HG02884 (cell line): Measurements from ENCODE around the gene CCKAR.

Experiments used
- ATAC-seq: cut with Tn5 transposase; IDR thresholded peaks from one replicate; pipeline ENCODE4 v1.9.1; 2021; ENCODE audit warnings: mild to moderate bottlenecking, moderate library complexity; ENCODE audit not compliant: unreplicated experiment

The CCKAR gene

DNA sequence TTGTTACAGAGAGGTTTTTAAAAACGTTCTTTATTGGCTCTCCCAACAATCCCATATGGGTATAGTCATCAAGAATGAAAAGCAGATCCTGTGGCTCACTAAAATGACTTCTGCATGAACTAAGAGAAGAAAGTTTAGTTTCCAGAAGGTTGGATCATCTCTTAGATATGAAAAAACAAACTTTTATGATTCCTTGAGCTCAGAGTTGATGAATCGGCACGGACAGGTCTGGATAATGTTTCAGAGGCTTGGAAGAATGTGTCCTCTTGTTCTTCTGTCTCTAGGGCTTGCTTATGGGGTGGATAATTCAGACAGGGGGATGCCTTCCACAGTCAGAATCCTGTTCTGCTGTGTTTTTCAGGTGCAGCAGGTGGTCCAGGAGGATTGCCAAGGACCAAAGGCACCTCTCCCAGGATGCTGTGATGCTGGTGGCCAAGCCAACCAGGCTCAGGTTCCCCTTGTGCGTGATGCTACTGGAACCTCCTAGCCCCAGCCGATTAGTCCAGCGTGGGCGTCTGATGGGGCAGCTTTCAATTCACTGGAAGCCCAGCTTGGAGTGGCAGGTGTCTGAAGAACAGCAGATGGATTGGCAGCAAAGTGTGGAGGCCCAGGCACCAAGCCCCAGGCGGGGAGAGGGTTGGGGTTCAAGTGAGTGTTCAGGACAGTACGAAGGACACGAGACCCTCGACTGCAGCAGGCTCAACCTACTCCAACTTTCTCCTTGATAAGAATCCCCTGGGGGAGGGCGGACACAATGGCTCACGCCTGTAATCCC, 30.3 kb downstream of the CCKAR start:
- no peak for ATAC-seq

DNA sequence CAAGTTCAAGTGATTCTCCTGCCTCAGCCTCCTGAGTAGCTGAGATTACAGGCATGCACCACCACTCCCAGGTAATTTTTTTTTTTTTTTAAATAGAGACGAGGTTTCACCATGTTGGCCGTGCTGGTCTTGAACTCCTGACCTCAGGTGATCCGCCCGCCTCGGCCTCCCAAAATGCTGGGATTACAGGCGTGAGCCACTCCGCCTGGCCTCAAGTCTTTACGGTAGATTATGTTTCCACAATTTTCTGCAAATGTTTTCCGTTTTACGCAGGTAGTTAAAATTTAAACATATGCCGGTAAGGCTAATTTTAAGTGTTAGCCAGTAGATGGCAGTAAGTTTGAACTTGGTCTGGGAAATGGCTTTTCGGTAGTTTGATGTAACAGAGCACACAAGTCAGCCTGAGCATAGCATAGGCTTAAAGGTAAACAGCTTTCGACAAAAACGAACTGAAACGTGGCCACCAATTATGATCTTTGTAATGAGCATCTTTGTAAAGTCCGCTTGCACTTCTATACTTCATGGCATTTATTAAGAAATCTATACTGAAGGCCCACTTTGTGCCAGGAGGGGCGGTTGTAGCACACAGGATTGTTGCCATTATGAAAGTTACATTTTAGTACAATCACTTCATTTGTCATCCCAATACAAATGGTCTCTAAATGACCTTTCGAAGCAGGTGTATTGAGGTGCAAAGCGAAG, 31.1 kb downstream of the CCKAR start:
- ATAC-seq, result peak; percentile 90

DNA sequence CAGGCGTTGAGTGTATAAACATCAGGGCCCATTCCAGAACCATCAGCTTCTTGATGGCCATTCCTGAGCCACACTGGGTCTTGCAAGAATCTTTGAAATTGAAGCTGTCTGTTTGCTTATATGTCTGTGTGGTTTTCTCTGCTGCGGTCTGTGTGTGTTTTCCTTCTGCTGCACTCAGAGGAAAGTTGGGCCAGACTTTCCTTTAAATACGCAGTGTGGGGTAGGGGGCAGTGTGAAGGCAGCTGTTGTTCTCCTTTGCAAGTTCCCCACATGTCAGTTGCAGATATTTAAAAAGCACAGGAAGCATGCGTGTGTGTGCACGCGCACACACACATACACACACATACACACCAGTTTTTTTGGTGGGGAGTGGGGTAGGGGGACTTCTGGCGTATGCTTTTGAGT, 32.1 kb downstream of the CCKAR start:
- ATAC-seq, result no peak

DNA sequence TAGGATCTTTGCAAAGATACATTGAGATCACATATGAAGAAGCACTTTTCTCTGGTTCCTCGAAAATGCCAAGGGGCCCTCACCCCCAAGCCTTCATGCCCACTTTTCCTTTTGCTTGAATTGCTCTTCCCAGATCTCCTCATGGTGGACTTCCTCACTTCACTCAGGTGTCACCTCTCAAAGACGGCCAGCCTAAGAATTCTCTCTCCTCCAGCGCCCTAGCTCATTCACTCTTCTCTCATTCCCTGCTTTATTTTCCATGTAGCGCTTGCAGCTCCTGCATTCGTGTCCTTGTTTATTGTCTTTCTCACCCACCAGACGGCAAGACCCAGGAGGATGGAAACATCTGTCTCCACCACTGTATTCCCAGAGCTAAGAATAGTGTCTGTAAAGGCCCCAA, 32.9 kb downstream of the CCKAR start:
- ATAC-seq, result no peak

DNA sequence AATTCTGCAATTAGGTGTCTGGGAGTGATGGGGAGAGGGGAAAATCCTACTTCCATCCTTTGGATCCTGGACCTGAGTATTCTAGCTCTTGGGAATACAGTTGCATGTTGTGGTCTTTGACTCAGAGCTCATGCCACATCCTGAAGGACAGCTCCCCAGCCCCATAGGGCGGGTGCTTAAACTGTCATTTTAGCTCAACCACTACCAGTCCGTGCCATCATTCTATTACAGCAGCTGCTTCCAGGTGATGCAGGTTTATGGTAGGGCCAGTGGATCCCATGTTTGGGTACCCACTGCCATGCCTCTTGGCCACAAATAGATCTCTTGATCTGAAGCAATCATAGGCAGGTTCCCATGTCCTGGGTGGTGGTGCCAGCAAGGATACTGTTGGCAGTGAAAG, 34.7 kb downstream of the CCKAR start:
- ATAC-seq, result no peak

DNA sequence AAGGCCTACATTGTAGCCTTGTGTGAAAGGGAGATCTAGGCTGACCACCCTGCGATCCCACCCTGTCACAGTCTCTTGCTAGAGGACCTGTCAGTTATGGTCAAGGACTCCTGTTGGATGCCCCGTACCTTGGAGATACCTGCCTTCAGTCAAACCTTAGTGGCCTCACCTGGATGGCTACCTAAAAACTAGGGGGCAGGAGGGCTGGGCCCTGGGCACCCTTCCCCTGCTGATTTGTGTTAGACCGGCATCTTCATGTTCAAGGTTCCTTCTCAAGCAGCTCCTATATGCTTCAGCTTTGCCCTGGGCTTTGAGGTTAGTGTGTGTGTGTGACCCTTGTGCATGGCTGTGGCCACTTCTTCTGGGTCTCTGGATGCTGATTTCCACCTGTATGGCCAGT, 35.3 kb downstream of the CCKAR start:
- ATAC-seq, result no peak

DNA sequence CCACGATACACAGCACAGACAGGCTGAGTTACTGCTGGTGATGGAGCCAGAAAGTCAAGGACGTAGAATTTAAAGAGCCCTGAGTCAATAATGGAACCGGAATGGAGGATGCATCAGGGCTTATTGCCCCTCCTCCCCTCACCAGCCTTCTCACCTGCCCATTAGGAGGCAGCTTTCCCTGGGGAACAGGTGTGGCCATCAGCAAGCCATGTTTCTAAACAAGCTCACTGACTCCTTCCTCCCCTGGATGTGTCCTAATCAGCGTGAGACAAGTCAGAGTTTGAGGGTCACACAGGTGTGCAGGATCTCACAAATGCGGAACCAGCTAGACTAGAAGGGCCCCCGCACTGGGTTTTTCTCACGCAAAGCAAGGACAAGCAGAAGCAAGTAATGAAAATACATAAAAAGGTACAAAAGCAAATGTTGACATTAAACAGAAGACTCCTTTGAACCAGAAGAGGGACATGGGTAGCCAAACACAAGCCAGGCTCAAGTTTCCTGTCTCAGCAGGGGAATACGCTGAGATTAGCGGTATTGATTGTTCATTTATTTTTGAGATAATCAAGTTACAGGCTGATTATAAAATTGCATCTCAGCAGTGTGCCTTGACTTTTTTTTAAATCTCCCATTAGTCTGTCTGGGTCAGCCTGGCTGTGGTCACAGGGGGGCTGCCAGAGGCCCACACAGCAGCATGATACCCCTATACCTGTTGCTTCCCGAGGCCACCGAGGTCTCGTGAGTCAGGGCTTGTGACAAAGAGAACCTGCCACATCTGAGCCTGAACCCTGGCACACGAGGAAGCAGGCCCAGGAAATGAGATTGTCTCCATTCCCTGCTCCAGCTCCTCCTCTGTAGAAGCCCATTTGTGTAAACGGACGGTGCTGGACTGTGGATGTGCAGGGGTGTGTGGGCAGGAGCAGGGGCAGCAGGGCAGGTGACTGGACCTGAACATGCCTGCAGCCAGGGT, 37.4 kb downstream of the CCKAR start:
- no peak for ATAC-seq

DNA sequence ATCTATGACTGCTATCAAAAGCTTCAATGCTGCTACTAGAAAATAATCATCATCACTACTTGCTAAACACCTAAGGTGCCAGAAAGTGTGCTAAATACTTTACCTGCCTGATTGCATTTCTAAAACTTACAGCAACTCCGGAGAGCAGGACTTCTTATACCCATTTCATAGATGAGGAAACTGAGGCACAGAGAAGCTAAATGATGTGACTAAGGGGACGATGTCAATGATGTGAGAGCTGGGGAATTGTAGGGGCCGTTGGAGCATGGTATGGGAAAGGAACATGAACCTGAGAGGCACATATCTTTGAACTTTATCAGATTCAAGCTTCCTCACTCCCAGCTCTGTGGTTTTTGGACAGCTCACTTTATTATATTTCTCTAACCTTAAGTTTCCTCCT, 38.7 kb downstream of the CCKAR start:
- ATAC-seq, result no peak

DNA sequence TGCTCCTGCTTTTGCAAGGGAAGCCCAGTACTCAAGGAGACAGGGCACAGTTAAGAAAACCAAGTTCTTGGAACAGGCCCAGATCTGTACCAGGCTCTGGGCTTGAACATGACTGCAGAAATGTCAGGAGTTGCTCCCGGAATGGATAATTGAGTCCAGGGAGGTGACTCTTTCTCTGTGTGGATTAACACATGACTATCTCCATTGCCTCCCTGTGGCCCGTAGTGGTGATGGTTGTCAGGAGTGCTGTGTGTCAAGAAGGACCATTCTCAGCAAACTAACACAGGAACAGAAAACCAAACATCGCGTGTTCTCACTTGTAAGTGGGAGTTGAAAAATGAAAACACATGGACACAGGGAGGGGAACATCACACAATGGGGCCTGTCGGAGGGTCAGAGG, 39.9 kb downstream of the CCKAR start:
- ATAC-seq, result no peak

DNA sequence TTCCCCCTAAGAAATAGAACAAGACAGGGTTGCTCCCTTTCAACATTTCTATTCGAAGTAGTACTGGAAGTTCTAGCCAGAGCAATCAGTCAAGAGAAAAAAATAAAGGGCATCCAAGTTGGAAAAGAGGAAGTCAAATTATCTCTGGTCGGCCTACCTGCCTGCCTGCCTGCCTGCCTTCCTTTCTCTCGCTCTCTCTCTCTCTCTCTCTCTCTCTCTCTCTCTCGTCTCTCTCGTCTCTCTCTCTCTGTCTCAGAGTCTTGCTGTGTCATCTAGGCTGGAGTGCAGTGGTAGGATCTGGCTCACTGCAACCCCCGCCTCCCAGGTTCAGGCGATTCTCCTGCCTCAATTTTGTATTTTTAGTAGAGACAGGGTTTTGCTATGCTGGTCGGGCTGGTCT, 42.9 kb downstream of the CCKAR start:
- no peak for ATAC-seq

DNA sequence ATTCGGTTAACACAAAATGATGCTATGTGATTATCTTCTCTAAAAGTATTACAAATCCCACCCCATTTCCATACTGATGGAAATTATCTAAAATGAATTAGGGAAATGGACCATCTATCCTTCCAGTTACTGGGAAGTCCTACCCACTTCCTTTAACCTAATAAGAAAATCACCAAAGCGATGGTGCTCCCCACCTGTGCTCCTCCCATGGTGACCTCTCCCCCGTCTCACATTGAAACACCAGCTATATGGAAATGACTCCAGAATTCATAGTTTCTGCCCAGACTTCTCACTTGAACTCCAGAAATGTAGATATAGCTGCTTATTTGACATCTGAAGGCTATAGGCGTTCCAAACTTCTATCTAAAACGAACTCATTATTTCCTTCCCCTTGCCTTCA, 48.5 kb downstream of the CCKAR start:
- ATAC-seq, result no peak

DNA sequence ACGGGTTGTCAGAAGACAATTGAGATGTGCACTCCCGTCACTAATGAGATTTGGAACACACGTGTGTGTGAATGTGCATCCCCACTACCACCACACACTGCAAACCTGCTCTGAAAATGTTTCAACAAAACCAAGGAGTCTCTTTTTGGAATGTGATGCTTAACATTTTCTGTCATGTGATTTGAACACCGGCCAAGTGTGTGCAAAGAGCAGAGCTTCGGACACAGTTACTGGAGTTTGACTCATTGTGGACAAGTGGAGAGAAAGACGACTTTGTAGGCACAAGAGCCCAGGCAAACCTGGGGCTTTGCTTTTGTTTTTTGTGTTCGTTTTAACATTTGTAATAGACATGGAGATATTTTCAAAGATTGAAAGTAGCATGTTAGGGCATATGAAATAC, 49.2 kb downstream of the CCKAR start:
- no peak for ATAC-seq

DNA sequence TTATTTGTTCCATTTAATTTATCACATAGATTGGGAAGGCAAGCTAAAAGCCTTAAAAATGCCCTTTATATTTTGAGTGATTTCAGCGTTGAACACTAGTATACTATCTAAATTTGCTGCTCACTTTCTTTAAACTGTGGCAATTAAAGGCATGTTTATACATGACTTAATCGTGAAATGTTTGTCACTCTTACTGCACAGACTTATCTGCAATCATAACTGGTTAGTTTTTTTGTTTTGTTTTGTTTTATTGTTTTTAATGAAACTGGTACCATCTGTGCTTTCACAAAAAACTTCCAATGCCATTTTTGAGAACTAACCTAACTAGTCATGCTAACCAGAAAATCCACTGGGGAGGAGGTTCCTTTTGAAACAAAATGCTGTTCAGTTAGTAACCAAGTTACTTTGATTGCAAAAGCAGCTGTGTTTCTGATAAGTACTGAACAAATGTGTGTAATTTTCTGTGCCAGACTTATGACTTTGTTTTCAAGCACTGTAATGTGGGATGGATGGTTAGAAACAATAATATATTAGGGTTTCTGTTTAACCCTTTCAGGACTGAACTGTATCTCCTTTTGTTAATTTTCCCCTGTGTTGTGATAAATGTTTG, 56.1 kb downstream of the CCKAR start:
- no peak for ATAC-seq

DNA sequence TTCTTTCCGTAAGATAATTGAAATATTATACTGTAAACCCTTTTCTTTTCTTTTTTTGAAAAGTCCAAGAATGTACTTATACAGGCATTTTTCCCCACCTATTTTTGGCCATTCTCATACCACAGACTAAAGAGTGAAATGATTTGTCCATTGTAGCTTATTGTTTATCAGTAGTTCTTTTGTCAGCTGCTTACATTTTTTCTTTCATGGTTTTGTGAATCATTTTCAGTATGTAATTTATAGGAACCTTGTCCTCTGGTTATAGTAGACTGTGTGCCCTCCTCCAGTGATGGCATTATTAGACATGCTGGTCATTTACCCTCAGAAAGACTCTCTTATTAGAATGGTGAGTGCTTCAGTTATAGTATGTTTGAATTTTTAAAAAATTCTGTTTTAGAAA, 56.7 kb downstream of the CCKAR start:
- no peak for ATAC-seq

DNA sequence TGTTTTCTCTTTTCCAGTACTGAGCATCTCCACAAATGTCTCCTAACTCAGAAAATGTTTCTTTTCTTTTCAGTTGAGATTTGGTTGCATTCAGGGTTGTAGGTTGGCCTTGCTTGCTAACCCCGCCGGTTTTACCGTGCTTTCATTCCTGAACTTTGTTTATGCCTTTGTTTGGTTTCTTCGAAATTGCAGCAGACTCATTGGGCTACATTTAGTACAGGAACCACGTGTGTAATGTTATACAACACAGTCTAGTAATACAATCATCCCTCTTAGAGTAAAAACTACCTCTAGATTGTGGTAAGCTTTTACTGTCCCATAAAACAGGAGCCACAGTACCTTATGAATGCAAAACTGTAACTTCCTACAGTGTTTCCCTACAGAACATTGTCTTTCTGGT, 57.9 kb downstream of the CCKAR start:
- ATAC-seq, result no peak

DNA sequence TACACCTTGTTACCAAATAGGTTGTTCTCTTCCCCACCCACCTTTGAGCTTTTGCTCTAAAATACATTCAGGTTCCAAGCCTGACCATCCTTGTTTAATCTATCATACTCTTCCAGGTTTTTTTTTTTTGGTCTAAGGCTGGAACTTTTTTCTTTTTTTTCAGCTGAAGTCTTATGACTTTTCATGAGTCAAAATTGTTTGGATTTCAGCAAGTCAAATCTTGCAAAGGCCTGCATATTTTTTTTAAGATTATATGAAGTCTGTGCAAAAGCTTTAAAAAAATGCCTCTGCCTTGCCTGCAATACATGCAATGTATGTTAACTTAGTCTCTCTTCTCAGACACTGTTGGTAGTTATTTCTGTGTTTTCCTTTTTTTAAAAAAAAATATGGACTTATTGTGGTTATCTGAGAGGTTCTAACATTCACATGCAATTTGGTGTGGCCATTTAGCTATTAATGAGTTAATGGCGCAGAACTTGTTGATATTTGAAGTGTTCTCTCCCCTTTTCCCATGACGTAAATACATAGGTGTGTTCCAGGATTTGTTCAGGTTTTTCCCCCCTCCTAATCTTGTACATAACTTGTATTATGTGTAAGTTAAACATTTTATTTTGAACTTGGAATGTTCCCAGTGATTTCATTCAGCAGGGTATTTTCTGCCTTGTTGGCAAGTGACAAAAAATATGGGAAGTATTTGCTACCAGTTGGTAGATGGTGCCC, 58.7 kb downstream of the CCKAR start:
- ATAC-seq, result no peak
